Fibroblast of villous mesenchyme (primary cell): ENCODE results near the gene FAM24B. TPM values are rescaled to one million over a fixed set of nuclear protein-coding genes. Genes with fewer than 3 reads are reported as not detected.

Source experiments
- DNase-seq: peaks from one replicate; pipeline ENCODE4 v3.0.0-alpha.2; 2010; ENCODE audit warnings: low read depth
- H3K4me3 ChIP-seq: 2 replicates; pipeline ENCODE4 v1.5.1; 2011; ENCODE audit warnings: low read depth, mild to moderate bottlenecking, low read length
- total RNA-seq: library from RNA; depleted of rRNA; stranded (reverse); fragments of >200 nt; gene quantifications from 2 replicates; pipeline ENCODE4 v1.2.3, GENCODE V29; 2012
- TF ChIP-seq, protein P1 (sequence below): IDR thresholded peaks from 2 replicates; pipeline ENCODE4 v1.5.1; 2012; ENCODE audit warnings: low read depth, mild to moderate bottlenecking, low read length; ENCODE audit not compliant: insufficient read depth

FAM24B gene
- total RNA-seq, 1 donor, result 3.5 TPM

GRCh38 chr10:122855745-122856144 is 23.6 kb downstream of the FAM24B start:
- peak; percentile 52 for DNase-seq
- TF ChIP-seq, protein P1, sequence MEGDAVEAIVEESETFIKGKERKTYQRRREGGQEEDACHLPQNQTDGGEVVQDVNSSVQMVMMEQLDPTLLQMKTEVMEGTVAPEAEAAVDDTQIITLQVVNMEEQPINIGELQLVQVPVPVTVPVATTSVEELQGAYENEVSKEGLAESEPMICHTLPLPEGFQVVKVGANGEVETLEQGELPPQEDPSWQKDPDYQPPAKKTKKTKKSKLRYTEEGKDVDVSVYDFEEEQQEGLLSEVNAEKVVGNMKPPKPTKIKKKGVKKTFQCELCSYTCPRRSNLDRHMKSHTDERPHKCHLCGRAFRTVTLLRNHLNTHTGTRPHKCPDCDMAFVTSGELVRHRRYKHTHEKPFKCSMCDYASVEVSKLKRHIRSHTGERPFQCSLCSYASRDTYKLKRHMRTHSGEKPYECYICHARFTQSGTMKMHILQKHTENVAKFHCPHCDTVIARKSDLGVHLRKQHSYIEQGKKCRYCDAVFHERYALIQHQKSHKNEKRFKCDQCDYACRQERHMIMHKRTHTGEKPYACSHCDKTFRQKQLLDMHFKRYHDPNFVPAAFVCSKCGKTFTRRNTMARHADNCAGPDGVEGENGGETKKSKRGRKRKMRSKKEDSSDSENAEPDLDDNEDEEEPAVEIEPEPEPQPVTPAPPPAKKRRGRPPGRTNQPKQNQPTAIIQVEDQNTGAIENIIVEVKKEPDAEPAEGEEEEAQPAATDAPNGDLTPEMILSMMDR, result no peak
- H3K4me3 ChIP-seq, result no peak overlapping the region

- no peak overlapping the region for H3K4me3 ChIP-seq
- DNase-seq, result peak; percentile 58
- TF ChIP-seq, protein P1, result no peak
Observed at GRCh38 chr10:122854648-122855047, 24.7 kb downstream of the FAM24B start.

- H3K4me3 ChIP-seq, result no peak overlapping the region
- TF ChIP-seq, protein P1, result no peak
- DNase-seq, result peak; percentile 24
Observed at GRCh38 chr10:122853665-122854313, 25.6 kb downstream of the FAM24B start.

GRCh38 chr10:122852261-122852660 is 27.1 kb downstream of the FAM24B start:
- TF ChIP-seq, protein P1, result no peak
- peak; percentile 22 for DNase-seq
- H3K4me3 ChIP-seq, result no peak overlapping the region

DNA sequence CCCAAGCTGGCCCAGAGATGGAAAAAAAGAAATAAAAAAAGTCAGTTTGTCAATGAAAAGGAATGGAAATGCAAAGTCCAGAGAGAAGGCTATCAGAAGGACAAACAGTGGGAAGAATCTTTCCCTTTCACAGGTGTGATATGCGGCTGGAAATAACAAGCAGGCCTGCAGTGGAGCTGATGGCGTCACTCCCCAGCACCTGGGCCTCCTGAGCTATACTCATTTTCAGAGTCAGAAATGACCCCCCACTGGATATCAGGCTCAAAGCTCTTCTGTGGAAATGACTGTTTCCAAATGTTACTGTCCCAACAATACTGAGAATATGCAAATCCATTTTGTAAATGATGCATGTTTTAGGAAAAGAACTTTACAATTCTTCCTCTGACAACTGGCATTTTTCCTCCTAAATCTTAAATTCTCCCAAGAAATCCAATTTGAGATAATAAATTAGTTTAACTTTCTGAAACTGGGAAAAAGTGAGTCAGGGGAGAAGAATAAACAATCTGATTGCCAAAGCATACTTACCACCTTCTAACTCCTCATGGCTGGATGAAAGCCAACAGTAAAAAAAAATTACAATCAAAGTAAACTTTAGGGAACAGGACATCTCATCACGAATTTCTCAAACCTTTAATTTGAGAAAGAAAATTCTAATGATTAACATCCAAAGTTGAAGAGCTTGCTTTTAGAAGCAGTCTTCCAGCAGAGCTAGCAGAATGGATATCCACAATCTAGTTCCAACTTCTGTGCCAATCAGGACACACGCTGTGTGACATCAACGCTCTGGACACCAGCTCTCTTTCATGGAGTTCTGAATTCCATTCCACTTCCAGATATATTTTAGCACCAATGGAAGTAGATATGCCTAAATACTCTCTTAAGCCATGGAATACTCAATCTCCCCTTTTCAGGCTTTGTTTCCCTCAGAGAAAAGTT is 28.4 kb downstream of the FAM24B start:
- peak; percentile 37 for DNase-seq
- TF ChIP-seq, protein P1, result no peak
- no peak overlapping the region for H3K4me3 ChIP-seq

DNA sequence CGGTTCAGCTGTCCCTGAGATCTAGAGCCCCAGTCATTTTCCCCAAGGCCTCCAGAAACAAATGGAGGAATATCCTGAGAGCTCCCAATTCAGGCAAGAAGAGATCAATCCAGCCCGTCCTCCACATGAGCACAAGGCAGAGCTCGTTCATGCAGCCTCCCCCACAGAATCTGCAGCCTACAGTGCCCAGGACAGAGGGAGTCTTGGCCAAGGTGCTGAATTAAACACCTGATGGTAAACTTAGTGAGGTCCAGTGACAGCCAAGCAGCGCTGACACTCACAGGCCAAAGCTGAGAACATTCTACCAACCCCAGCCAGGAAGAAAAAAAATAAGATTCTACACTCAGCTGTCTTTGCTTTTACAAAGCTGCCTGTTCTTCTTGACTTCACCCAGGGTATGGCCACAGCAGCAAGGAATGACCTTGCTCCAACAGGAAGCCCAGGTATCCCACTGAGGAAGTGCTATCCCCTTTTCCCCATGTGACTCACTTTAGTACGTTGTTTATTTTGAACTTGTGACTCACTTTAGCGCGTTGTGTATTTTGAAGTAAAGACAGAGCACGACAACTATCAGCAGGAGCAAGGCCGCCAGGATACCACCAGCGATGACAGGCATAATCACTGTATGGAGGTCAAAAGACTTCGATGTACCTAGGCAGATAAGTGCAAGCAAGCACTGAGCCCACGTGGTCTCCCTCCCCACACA is 29.3 kb downstream of the FAM24B start:
- DNase-seq, result no peak
- TF ChIP-seq, protein P1, result no peak
- H3K4me3 ChIP-seq, result no peak overlapping the region
